Stimulated activated effector memory CD8-positive, alpha-beta T cell treated with anti-CD3 and anti-CD28 coated beads, Interleukin-12 subunit alpha, Interleukin-12 subunit beta, amount 100 ng/mL, for 72 hours (primary cell): ENCODE data around the gene DNAJC8.

Experiments
- ATAC-seq: fragments of 150-1000 bp; cut with Tn5 transposase; 2 replicates; pipeline ENCODE4 v1.10.0; 2021
- DNase-seq, 2 donors: peaks; one replicate each; pipeline ENCODE4 v3.0.0; 2021 to 2022; ENCODE audit warnings: low spot score in 2 of 2
- H3K27ac Mint-ChIP-seq: one replicate; pipeline ENCODE4 v1.8.0; 2022; ENCODE audit warnings: mild to moderate bottlenecking, mixed read lengths
- H3K36me3 Mint-ChIP-seq: one replicate; pipeline ENCODE4 v1.8.0; 2022; ENCODE audit warnings: mild to moderate bottlenecking, mixed read lengths
- H3K4me1 Mint-ChIP-seq: one replicate; pipeline ENCODE4 v1.8.0; 2022; ENCODE audit warnings: mixed read lengths
- H3K4me3 Mint-ChIP-seq: one replicate; pipeline ENCODE4 v1.8.0; 2022; ENCODE audit warnings: mild to moderate bottlenecking, mixed read lengths
- H3K9me3 Mint-ChIP-seq: one replicate; pipeline ENCODE4 v1.8.0; 2022; ENCODE audit warnings: mixed read lengths

Gene DNAJC8

GRCh38 chr1:28241638-28242241 is 8.9 kb upstream of the DNAJC8 start:
- Mint-ChIP-seq H3K27ac (no peak overlapping the region), H3K4me1 (peaks cover 22% of the 10 kb centered on the region), H3K9me3 (no peaks in the 10 kb centered on the region), H3K4me3 (no peak overlapping the region), H3K36me3 (peaks cover 8% of the 10 kb centered on the region)
- no peak for DNase-seq
- no peak for ATAC-seq

GRCh38 chr1:28240024-28240423 is 7.2 kb upstream of the DNAJC8 start:
- DNase-seq (no peak), ATAC-seq (no peak)
- no peaks in the 10 kb centered on the region for H3K9me3 Mint-ChIP-seq
- H3K4me1 Mint-ChIP-seq, result peaks cover 13% of the 10 kb centered on the region
- H3K36me3 Mint-ChIP-seq, result peaks cover 8% of the 10 kb centered on the region
- H3K4me3 Mint-ChIP-seq, result no peak overlapping the region
- no peak overlapping the region for H3K27ac Mint-ChIP-seq

GRCh38 chr1:28239004-28239403 is 6.2 kb upstream of the DNAJC8 start:
- Mint-ChIP-seq H3K9me3 (no peaks in the 10 kb centered on the region), H3K4me3 (no peak overlapping the region), H3K36me3 (peaks cover 8% of the 10 kb centered on the region), H3K4me1 (peaks cover 6% of the 10 kb centered on the region), H3K27ac (no peak overlapping the region)
- ATAC-seq, result no peak
- no peak for DNase-seq

- no peak overlapping the region for H3K27ac Mint-ChIP-seq
- ATAC-seq (no peak), DNase-seq (no peak)
- peaks cover 13% of the 10 kb centered on the region for H3K4me1 Mint-ChIP-seq
- no peaks in the 10 kb centered on the region for H3K9me3 Mint-ChIP-seq
- no peak overlapping the region for H3K4me3 Mint-ChIP-seq
- peaks cover 22% of the 10 kb centered on the region for H3K36me3 Mint-ChIP-seq
Measured at GRCh38 chr1:28236656-28237322, 4.0 kb upstream of the DNAJC8 start.

GRCh38 chr1:28235755-28236655 is 3.2 kb upstream of the DNAJC8 start, which contains the start of gene ATP5IF1:
TSS of gene ATP5IF1 (plus strand) at chr1:28236124. CDS start at chr1:28236184, 60 bp downstream.
- Mint-ChIP-seq H3K36me3 (peaks cover 26% of the 10 kb centered on the region), H3K27ac (no peak within 1 kb of the TSS), H3K9me3 (no peaks in the 10 kb centered on the region), H3K4me1 (peaks cover 13% of the 10 kb centered on the region), H3K4me3 (no peak within 1 kb of the TSS)
- ATAC-seq (peak; percentile 97), DNase-seq (peak; percentile 79 to 94)

GRCh38 chr1:28233264-28233606 is 406 bp upstream of the DNAJC8 start:
- no peak for ATAC-seq
- Mint-ChIP-seq H3K4me3 (peak overlapping the region; percentile 100), H3K9me3 (no peaks in the 10 kb centered on the region), H3K4me1 (peaks cover 18% of the 10 kb centered on the region), H3K36me3 (peaks cover 46% of the 10 kb centered on the region), H3K27ac (peak overlapping the region; percentile 100)
- DNase-seq, result no peak

GRCh38 chr1:28229996-28230395 is 2.8 kb downstream of the DNAJC8 start:
- H3K27ac Mint-ChIP-seq, result no peak overlapping the region
- no peaks in the 10 kb centered on the region for H3K9me3 Mint-ChIP-seq
- H3K36me3 Mint-ChIP-seq, result peaks cover 78% of the 10 kb centered on the region
- DNase-seq (no peak), ATAC-seq (no peak)
- H3K4me3 Mint-ChIP-seq, result no peak overlapping the region
- H3K4me1 Mint-ChIP-seq, result peaks cover 18% of the 10 kb centered on the region

- no peaks in the 10 kb centered on the region for H3K9me3 Mint-ChIP-seq
- peaks cover 87% of the 10 kb centered on the region for H3K36me3 Mint-ChIP-seq
- no peak for DNase-seq
- H3K4me3 Mint-ChIP-seq, result no peak overlapping the region
- peak overlapping the region; percentile 48 for H3K27ac Mint-ChIP-seq
- peaks cover 18% of the 10 kb centered on the region for H3K4me1 Mint-ChIP-seq
- ATAC-seq, result no peak
Measured at GRCh38 chr1:28229089-28229488, 3.7 kb downstream of the DNAJC8 start.

GRCh38 chr1:28213315-28213714 is 19.5 kb downstream of the DNAJC8 start:
- no peak for ATAC-seq
- Mint-ChIP-seq H3K36me3 (peaks cover 85% of the 10 kb centered on the region), H3K4me1 (no peaks in the 10 kb centered on the region), H3K27ac (no peak overlapping the region), H3K4me3 (no peak overlapping the region), H3K9me3 (no peaks in the 10 kb centered on the region)
- no peak for DNase-seq

- no peak for DNase-seq
- H3K4me3 Mint-ChIP-seq, result no peak overlapping the region
- no peak for ATAC-seq
- no peak overlapping the region for H3K27ac Mint-ChIP-seq
- H3K4me1 Mint-ChIP-seq, result no peaks in the 10 kb centered on the region
- H3K36me3 Mint-ChIP-seq, result peaks cover 84% of the 10 kb centered on the region
- H3K9me3 Mint-ChIP-seq, result no peaks in the 10 kb centered on the region
Measured at GRCh38 chr1:28209700-28210099, 23.1 kb downstream of the DNAJC8 start.

- Mint-ChIP-seq H3K9me3 (no peaks in the 10 kb centered on the region), H3K36me3 (peaks cover 84% of the 10 kb centered on the region), H3K4me3 (no peak overlapping the region), H3K4me1 (no peaks in the 10 kb centered on the region), H3K27ac (no peak overlapping the region)
- ATAC-seq (peak; percentile 88), DNase-seq (peak; percentile 24 to 70)
Measured at GRCh38 chr1:28208818-28209441, 23.9 kb downstream of the DNAJC8 start.

- no peak for DNase-seq
- no peak for ATAC-seq
- H3K4me1 Mint-ChIP-seq, result peaks cover 13% of the 10 kb centered on the region
- H3K9me3 Mint-ChIP-seq, result no peaks in the 10 kb centered on the region
- no peak overlapping the region for H3K4me3 Mint-ChIP-seq
- peaks cover 86% of the 10 kb centered on the region for H3K36me3 Mint-ChIP-seq
- H3K27ac Mint-ChIP-seq, result no peak overlapping the region
Measured at GRCh38 chr1:28205243-28205642, 27.6 kb downstream of the DNAJC8 start.

- Mint-ChIP-seq H3K27ac (peak overlapping the region; percentile 88), H3K36me3 (peaks cover 85% of the 10 kb centered on the region), H3K4me3 (peak overlapping the region; percentile 55)
Measured at GRCh38 chr1:28200234-28200873, 32.5 kb downstream of the DNAJC8 start.

GRCh38 chr1:28199328-28200233 is 33.2 kb downstream of the DNAJC8 start:
- Mint-ChIP-seq H3K9me3 (peaks cover 3% of the 10 kb centered on the region), H3K36me3 (peaks cover 78% of the 10 kb centered on the region), H3K4me1 (peaks cover 47% of the 10 kb centered on the region), H3K27ac (peak overlapping the region; percentile 88), H3K4me3 (peak overlapping the region; percentile 55)
- ATAC-seq (peak; percentile 95), DNase-seq (peak; percentile 64 to 92)

More at GRCh38 chr1:28200234-28200873, 32.5 kb downstream of the DNAJC8 start:
- DNase-seq, result peak in 1 of 2 donors; percentile 57
- peaks cover 47% of the 10 kb centered on the region for H3K4me1 Mint-ChIP-seq
- no peak for ATAC-seq
- H3K9me3 Mint-ChIP-seq, result peaks cover 3% of the 10 kb centered on the region
